Smooth muscle cell (in vitro differentiated cells): ENCODE results near the gene LHX2. TPM values are rescaled to one million over a fixed set of nuclear protein-coding genes. Genes with fewer than 3 reads are reported as not detected.

Experiments
- DNase-seq: peaks from one replicate; lab custom pipeline; 2025; ENCODE audit not compliant: unreplicated experiment; lab: John Stamatoyannopoulos, UW
- H2AFZ ChIP-seq: fragments of 200-600 bp; sonication (generic); 2 replicates; pipeline ENCODE4 v1.6.0; 2016; ENCODE audit warnings: antibody characterized with exemption, low read depth, mild to moderate bottlenecking
- H3F3A ChIP-seq: fragments of 200-600 bp; sonication (generic); 2 replicates; pipeline ENCODE4 v1.6.0; 2017; ENCODE audit warnings: antibody characterized with exemption, low read depth
- H3K27ac ChIP-seq: fragments of 200-600 bp; sonication (generic); 2 replicates; pipeline ENCODE4 v1.5.1; 2016; ENCODE audit warnings: low read depth, mild to moderate bottlenecking
- H3K27me3 ChIP-seq: fragments of 200-600 bp; sonication (generic); 2 replicates; pipeline ENCODE4 v1.6.1; 2016; ENCODE audit warnings: low read depth, mild to moderate bottlenecking
- H3K36me3 ChIP-seq: fragments of 200-600 bp; sonication (generic); 2 replicates; pipeline ENCODE4 v1.5.1; 2016; ENCODE audit warnings: low read depth
- H3K4me1 ChIP-seq: fragments of 200-600 bp; sonication (generic); 2 replicates; pipeline ENCODE4 v1.5.1; 2016; ENCODE audit warnings: low read depth
- H3K4me2 ChIP-seq: fragments of 200-600 bp; sonication (generic); 2 replicates; pipeline ENCODE4 v1.6.0; 2016; ENCODE audit warnings: mild to moderate bottlenecking
- H3K4me3 ChIP-seq: fragments of 200-600 bp; sonication (generic); 2 replicates; pipeline ENCODE4 v1.5.1; 2016; ENCODE audit warnings: mild to moderate bottlenecking
- H3K79me2 ChIP-seq: fragments of 200-600 bp; sonication (generic); 2 replicates; pipeline ENCODE4 v1.6.0; 2016; ENCODE audit warnings: low read depth, mild to moderate bottlenecking
- H3K9ac ChIP-seq: fragments of 200-600 bp; sonication (generic); 2 replicates; pipeline ENCODE4 v1.6.0; 2016; ENCODE audit warnings: low read depth
- H3K9me3 ChIP-seq: fragments of 200-600 bp; sonication (generic); replicated peaks from 2 replicates; pipeline ENCODE4 v1.5.1; 2016; ENCODE audit warnings: low read depth
- H4K20me1 ChIP-seq: fragments of 200-600 bp; sonication (generic); 2 replicates; pipeline ENCODE4 v1.6.0; 2016; ENCODE audit warnings: low read depth
- WGBS: methylation state at CpG from one replicate; pipeline ENCODE4 v1.1.7; 2016; ENCODE audit warnings: low lambda C conversion rate; 5-methylcytosine and 5-hydroxymethylcytosine counted together
- polyA plus RNA-seq: library from polyadenylated mRNA; unstranded; fragments of >200 nt; fragmentation: Nextera tagmentation; extraction: Ambion mirVana; gene quantifications from 2 replicates; pipeline ENCODE4 v1.2.1, GENCODE V29; 2016
- total RNA-seq: library from RNA; depleted of rRNA; stranded (reverse); fragments of >200 nt; gene quantifications from 2 replicates; pipeline ENCODE4 v1.2.3, GENCODE V29; 2014
- TF ChIP-seq, protein P1 (sequence below): fragments of 200-600 bp; sonication (generic); IDR thresholded peaks from 2 replicates; pipeline ENCODE4 v1.5.1; 2017; ENCODE audit warnings: borderline replicate concordance, mild to moderate bottlenecking, antibody characterized with exemption; ENCODE audit not compliant: insufficient read depth, poor library complexity, severe bottlenecking

LHX2 gene
- total and polyA plus RNA-seq, 2 experiments from 2014 or later: not detected

DNA sequence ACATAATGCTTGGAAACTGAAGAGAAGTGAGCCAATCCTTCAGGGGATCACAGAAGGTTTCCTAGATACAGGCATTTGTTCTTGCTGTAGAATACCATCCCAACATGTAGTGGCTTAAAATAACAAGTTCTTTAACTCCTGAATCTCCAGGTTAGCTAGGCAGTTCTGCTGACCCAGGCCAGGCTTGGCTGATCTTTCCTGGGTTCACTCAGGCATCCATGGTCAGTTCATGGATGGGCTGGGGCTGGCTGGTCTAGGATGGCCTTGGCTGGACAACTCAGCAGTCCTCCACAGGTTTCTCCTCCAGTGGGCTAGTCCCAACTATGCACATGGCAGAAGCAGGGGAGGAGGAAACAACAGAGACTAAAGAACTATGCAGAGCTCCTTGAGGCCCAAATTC lies 44.2 kb upstream of the LHX2 start:
- no peaks in the 10 kb centered on the region for H3K4me1 ChIP-seq
- H4K20me1 ChIP-seq: no peaks in the 10 kb centered on the region
- H3K79me2 ChIP-seq: no peaks in the 10 kb centered on the region
- H3K27ac ChIP-seq: no peak overlapping the region
- no peak overlapping the region for H3K4me2 ChIP-seq
- H2AFZ ChIP-seq: no peak overlapping the region
- H3K4me3 ChIP-seq: no peak overlapping the region
- H3K27me3 ChIP-seq: peaks cover 62% of the 10 kb centered on the region
- no peak for DNase-seq
- no peaks in the 10 kb centered on the region for H3K36me3 ChIP-seq
- H3F3A ChIP-seq: no peaks in the 10 kb centered on the region
- no peaks in the 10 kb centered on the region for H3K9me3 ChIP-seq
- TF ChIP-seq, protein P1, sequence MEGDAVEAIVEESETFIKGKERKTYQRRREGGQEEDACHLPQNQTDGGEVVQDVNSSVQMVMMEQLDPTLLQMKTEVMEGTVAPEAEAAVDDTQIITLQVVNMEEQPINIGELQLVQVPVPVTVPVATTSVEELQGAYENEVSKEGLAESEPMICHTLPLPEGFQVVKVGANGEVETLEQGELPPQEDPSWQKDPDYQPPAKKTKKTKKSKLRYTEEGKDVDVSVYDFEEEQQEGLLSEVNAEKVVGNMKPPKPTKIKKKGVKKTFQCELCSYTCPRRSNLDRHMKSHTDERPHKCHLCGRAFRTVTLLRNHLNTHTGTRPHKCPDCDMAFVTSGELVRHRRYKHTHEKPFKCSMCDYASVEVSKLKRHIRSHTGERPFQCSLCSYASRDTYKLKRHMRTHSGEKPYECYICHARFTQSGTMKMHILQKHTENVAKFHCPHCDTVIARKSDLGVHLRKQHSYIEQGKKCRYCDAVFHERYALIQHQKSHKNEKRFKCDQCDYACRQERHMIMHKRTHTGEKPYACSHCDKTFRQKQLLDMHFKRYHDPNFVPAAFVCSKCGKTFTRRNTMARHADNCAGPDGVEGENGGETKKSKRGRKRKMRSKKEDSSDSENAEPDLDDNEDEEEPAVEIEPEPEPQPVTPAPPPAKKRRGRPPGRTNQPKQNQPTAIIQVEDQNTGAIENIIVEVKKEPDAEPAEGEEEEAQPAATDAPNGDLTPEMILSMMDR: no peak
- H3K9ac ChIP-seq: no peak overlapping the region

DNA sequence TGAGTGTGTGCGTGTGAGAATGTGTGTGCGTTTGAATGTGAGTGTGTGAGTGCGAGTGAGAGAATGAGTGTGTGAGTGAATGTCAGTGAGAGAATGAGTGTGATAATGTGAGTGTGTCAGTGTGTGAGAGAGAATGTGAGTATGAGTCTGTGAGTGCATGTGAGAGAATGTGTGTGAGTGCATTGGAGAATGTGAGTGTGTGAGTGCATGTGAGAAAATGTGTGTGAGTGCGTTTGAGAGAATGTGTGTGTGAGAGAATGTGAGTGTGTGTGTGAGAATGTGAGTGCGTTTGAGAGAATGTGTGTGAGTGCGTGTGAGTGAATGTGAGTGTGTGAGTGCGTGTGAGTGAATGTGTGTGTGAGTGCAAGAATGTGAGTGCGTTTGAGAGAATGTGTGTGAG lies 39.0 kb upstream of the LHX2 start:
- no peaks in the 10 kb centered on the region for H3K36me3 ChIP-seq
- no peak overlapping the region for H2AFZ ChIP-seq
- H4K20me1 ChIP-seq: no peaks in the 10 kb centered on the region
- H3K9me3 ChIP-seq: no peaks in the 10 kb centered on the region
- no peak overlapping the region for H3K4me3 ChIP-seq
- no peaks in the 10 kb centered on the region for H3K4me1 ChIP-seq
- TF ChIP-seq, protein P1: no peak
- H3K79me2 ChIP-seq: no peaks in the 10 kb centered on the region
- H3K27ac ChIP-seq: no peak overlapping the region
- H3K4me2 ChIP-seq: no peak overlapping the region
- WGBS: 100% methylated on average over 8 of the region's 8 CpGs
- H3F3A ChIP-seq: peaks cover 4% of the 10 kb centered on the region
- H3K27me3 ChIP-seq: peaks cover 40% of the 10 kb centered on the region
- DNase-seq: no peak
- H3K9ac ChIP-seq: no peak overlapping the region

DNA sequence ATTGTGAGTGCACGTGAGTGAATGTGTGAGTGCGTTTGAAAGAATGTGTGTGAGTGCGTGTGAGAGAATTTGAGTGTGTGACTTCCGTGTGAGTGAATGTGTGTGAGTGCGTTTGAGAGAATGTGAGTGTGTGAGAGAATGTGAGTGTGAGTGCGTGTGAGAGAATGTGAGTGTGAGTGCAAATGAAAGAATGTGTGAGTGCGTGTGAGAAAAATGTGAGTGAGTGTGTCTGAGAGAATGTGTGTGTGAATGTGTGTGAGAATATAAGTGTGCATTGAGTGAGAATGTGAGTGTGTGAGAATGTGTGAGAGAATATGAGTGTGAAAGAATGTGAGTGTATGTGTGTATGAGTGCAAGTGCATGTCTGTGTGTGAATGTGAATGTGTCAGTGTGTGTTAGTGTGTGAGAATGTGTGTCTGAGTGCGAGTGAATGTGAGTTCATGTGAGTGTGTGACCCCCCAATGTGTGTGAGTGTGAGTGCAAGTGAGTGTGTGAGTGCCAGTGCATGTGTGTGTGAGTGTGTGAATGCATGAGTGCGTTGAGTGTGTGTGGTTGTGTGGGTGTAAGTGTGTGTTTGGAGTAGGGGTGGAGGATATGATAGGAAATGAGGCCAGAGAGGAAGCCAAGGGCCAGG lies 37.9 kb upstream of the LHX2 start:
- H3K79me2 ChIP-seq: no peaks in the 10 kb centered on the region
- WGBS: 91% methylated on average over 9 of the region's 9 CpGs
- H4K20me1 ChIP-seq: no peaks in the 10 kb centered on the region
- no peak overlapping the region for H3K4me2 ChIP-seq
- H3K4me3 ChIP-seq: no peak overlapping the region
- H3K27me3 ChIP-seq: peaks cover 32% of the 10 kb centered on the region
- H2AFZ ChIP-seq: no peak overlapping the region
- no peak for DNase-seq
- TF ChIP-seq, protein P1: no peak
- H3K9me3 ChIP-seq: no peaks in the 10 kb centered on the region
- H3K36me3 ChIP-seq: no peaks in the 10 kb centered on the region
- no peak overlapping the region for H3K27ac ChIP-seq
- peaks cover 4% of the 10 kb centered on the region for H3F3A ChIP-seq
- H3K9ac ChIP-seq: no peak overlapping the region
- H3K4me1 ChIP-seq: no peaks in the 10 kb centered on the region

DNA sequence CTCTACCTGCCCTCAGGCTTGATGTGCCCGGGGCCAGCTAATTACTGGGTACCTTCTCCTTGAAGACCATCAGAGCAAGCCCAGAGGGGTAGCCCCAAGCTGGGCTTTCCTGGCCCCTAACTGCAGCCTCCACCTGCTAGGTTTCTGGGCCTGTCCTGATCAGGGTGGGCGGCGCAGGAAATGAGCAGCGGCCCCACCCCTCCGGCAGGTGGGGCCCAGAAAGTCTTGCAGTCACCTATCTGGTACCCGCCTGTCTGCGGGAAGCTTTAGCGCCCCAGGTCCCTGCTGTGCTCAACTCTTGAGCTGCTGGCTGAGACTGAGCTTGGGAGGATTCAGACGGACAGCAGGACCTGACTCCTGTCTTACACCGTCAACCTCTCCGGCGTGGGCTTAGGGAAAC lies 37.1 kb upstream of the LHX2 start:
- Histone ChIP-seq H3K9me3 (no peaks in the 10 kb centered on the region), H3K79me2 (no peaks in the 10 kb centered on the region), H3F3A (peaks cover 4% of the 10 kb centered on the region), H3K9ac (no peak overlapping the region), H3K4me2 (no peak overlapping the region), H3K4me1 (no peaks in the 10 kb centered on the region), H3K36me3 (no peaks in the 10 kb centered on the region), H3K27me3 (peaks cover 30% of the 10 kb centered on the region), H2AFZ (no peak overlapping the region), H3K4me3 (no peak overlapping the region), H3K27ac (no peak overlapping the region), H4K20me1 (no peaks in the 10 kb centered on the region)
- WGBS: 79% methylated on average over 12 of the region's 12 CpGs
- TF ChIP-seq, protein P1: no peak
- DNase-seq: no peak
